ENCODE measurements around the gene FAM120B.

Gene FAM120B

DNA sequence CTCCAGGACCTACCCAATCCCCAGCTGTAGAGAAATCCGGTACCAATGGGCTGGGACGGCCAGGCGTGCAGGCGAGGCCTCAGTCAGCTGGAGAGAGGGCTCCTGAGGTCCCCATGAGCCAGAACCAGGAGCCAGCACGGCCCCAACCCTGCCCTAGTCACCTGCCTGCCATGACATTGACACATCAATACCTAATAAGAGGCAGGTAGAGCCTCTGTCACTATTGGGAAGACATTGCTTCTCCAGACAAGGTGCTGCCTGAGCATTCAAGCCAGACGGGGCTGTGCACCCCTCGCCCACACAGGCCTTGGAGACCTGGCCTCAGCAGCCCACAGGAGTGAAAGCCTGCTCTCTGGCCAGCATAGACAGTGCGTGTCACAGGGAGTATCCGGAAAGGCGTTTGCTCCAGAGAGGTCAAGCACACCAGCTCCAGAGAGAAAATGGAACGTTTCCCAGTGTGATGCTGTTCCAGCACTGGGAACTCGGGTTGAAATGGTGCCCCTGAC is 19.1 kb upstream of the FAM120B start:
- no peak for DNase-seq

DNA sequence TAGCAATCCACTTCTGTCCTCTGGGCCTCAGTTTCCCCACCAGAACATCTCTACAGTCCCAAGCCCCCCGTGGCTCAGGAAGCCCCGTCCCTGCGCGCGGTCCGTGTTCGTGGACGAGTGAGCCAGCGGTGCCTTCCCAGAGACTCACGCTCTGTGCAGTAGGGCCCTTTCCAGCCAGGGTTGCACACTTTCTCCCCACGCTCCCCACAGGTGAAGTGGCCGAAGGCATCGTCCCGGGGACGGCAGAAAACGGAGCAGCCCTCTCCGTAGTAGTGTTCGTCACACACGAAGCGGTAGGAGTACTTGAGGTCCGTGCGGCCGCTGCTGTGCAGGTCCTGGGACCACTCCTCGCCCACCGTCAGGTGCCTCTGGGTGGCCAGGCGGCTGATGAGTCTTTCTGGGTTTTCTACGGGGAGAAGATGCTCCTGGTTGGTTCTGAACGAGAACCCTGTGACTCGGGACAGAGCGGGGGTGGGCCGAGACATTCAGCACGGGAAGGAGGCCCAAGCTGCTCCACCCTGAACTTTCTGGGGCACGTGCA is 18.4 kb upstream of the FAM120B start:
- no peak for DNase-seq

DNA sequence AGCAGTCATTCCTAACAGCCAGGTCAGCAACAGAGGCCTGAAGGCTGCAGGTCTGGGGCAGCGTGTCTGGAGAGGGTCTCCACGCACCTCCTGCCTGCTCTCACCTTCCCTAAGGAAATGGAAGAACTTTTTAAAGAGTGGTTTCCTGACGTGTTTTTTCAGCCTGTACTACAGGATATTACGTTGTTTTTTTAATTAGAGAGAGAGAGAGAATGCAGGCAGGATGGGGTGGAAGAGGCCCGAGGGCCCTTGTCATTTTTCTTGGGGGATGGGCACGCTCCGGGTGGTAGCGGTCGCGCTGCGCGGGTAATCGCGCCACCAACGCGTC is 17.7 kb upstream of the FAM120B start:
- DNase-seq: no peak

DNA sequence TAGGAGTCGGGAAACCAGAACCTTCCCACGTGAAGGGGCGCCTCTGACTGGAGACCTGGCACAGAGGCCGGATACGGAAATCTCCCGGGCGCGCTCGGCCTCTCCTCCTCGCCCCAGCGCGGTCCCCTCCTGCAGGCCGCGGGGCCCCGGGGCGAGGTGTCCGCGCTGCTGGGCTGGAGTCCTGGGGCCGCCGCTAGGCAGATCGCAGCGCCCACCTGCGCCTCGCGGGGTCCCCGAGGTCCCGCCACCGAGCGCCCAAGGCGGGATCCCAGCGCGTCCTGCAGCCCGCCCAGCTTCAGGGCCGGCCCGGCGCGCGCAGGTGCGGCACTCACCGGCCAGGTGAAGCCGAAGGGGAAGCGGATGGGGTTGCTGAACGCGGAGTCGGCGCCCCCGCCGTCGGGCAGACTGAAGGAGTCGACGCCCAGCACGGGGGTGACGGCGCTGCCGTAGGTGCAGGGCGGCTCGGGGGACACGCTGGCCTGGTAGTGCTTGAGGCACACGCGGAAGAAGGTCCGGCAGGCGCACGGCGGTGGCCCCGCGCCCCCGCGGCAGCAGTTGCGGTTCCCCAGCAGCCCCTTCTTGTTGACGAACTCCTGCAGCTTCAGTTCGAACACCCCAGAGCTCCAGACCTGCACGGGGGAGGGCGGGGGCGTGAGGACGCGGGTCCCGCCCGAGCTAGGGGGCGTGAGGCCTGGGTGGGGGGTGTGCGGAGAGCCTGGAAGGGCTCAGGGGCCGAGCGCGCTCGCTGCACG is 17.2 kb upstream of the FAM120B start:
- no peak for DNase-seq

DNA sequence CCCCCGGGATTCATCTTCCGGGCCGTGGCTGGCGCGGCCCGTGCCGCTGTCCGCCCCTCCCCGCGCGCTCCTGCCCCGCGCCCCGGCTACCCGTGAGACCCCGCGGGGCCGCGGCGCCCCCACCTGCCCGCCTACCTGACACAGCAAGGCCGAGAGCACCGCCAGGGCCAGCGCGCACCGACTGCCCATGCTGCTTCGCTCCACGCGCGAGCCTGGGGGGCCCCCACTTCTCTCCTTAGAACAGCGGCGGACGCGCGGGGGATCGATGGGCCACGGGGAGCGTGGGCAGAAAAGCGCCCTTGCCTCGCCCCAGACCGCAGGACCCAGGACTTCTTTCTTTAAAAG is 16.6 kb upstream of the FAM120B start:
- DNase-seq: no peak

DNA sequence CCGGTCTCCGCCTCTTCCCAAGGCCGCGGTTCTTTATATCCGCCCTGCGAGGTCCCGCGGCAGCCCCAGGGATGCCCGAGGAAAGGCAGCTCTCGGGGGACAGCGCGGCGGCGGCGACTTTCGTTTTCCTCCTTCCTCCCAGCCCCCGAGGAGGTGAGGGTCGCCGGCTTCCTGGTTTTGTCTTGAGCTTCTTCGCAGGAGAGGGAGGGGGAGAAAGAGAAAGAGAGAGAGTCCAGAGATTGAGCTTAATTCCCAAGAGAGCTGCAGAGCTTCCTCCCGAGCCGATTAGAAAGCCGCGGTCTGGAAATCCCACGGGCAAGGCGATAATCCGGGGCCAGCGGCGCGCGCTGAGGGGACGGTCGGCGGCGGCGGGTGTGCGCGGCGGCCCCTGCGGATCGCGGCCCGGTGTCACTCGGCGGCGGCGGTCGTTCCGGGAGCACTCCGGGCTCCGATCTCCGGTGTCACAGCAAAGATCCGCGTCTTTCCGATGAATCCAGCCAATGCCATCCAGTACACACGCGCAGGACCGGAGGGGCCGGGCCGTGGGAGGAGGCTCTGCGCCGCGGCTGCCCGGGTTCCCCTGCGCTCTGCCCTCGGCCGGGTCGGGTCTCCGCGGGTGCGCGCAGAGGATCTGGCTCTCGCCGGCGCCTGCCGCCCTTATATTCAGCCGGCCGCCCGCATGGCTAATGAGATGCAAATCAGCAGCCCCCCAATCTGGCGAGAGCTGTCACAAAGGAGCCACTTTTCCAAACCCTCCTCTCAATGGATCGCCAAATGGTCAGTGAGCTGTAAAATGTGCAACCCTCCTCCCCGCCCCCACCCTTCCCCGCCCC is 16.0 kb upstream of the FAM120B start, which contains the start of gene DLL1:
Gene DLL1, minus strand, starts transcription at position 783 of the 833 bp plus-strand sequence. CDS start 939 bp downstream, outside the sequence.
- no peak for DNase-seq

- no peak for DNase-seq
These were observed 15.1 kb upstream of the FAM120B start for GRCh38 chr6:170291271-170292110.

DNA sequence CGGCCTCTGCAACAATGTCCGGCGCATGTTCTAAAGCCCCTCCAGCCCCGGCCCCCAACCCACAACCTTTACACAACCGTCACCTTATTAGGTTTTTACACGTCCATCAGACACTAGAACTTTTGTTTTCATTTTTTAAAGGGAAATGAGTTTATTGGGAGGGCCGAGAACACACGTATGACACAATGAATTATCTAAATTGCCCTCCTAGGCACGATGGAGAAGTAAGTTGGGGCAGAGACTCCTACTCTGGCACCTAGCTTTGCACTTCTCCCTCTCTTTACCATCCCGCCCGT is 14.5 kb upstream of the FAM120B start:
- DNase-seq: no peak

DNA sequence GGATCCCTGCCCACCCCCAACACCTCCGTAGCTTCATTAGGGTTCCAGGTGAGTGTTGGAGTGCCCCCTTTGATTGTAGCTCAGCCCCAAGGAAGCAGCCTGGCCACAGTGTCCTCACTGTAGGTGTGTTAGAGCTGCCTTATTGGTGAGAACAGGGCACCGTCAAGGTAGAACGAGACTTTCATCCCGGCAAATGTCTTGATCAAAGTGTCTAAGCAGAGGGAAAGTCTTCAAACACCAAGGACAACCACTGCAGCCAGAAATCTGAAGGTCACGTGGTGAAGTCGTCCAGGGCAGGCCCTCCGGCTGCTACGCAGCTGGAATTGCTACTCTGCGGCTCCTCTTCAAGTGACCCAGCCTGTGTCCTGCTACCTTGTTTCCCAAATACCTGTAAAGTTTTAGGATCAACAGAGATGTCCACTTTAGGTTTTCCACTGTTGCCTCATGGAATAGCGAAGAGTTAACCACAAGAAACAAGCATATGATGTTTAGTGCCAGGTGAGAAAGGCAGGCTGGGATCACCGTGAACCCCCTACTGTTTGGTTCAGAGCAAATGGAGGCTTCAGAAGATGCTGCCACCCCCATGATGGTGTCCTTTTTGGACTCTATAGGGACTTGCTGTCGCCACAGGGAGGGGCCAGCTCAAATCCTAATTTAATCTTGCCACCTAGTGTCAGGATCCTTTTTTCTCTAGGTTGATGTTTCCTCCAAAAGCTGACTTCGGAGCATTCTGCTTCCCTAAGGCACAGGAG is 14.0 kb upstream of the FAM120B start:
- DNase-seq: no peak

GRCh38 chr6:170293341-170294231 is 13.0 kb upstream of the FAM120B start:
- DNase-seq: no peak

DNA sequence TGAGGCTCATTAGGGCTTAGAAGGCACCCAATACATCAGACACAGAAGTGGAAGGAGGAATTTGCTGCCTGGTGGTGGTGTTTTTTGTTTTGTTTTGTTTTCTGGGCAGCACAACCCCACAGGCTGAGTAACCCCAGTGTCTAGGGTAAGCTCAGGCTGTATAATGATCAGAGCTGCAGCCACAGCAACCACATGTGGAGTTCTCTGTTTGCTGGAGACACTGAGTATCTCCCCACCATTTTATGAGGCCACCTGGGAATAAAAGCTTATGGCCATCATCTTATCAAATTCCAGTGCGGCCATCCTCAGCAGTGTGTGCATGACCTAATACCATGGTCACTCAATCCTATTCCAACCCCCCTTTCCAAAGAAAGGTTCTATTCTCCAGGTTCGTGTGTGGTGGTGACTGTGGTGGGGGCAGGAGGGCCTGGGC is 12.2 kb upstream of the FAM120B start:
- DNase-seq: no peak

- DNase-seq: no peak
These were observed 11.6 kb upstream of the FAM120B start for GRCh38 chr6:170294813-170295509.

- DNase-seq: peak; percentile 53
These were observed 10.8 kb upstream of the FAM120B start for GRCh38 chr6:170295510-170296422.

GRCh38 chr6:170296423-170296745 is 10.2 kb upstream of the FAM120B start:
- no peak for DNase-seq

GRCh38 chr6:170296746-170297575 is 9.6 kb upstream of the FAM120B start:
- DNase-seq: no peak

DNA sequence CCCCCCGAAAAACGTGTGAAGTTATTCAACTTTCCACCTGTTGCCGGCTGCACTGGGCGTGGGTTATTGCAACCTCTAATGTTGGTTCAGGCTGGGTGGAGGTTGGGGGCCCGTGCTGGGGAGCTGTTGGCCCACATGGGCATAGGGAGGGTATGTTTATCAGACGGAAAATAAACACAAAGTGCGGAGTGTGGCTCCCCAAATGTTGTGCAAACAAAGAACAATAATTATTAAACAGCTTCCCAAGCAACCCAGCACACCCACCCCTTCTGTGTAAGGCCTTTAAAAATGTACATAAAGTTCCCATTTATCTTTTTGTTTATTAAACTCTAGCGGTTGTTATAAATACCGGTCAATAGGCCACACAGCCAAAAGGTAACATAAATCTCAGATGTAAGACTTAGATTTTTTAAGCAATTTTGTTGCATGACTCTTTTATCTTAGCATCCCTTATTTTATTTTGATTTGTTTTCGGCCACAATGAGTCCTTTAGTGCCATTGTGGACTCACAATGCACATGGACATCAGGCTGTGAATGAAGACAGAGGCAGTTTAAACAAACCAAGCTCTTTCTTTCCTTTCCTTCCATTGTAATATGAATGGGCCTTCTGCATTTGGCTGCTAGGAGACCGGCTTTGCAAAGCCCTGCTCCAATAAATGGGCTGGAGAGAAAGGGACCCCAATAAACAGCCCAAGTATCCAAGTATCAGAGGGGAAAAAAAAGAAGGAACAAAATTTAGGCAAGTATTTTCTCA is 8.8 kb upstream of the FAM120B start:
- no peak for DNase-seq

- no peak for DNase-seq
These were observed 7.9 kb upstream of the FAM120B start for GRCh38 chr6:170298688-170299087.

DNA sequence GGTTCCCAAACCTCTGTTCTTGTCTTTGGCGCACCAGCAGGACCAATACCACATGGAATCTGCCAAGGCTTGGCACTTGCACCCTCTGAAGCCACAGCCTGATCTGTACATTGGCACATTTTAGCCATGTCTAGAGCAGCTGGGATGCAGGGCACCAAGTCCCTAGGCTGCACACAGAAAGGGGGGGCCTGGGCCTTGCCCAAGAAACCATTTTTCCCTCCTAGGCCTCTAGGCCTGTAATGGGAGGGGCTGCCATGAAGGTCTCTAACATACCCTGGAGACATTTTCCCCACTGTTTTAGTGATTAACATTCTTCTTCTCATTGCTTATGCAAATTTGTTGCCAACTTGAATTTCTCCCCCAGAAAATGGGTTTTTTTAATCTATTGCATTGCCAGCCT is 5.4 kb upstream of the FAM120B start:
- DNase-seq: no peak
